CD14-positive monocyte (primary cell): Measurements from ENCODE around the gene CSRNP3. TPM values are rescaled to one million over a fixed set of nuclear protein-coding genes. Genes with fewer than 3 reads are reported as not detected.

ENCODE experiments used
- DNase-seq, 3 donors: peaks; one replicate each; pipeline ENCODE4 v3.0.0-alpha.2; 2011 to 2022
- H2AFZ ChIP-seq: 2 replicates; pipeline ENCODE4 v1.6.0; 2012; ENCODE audit warnings: mild to moderate bottlenecking, low read depth, low read length, inconsistent platforms; ENCODE audit not compliant: insufficient read depth, poor library complexity, severe bottlenecking
- H3K27ac ChIP-seq, 2 donors: 1 replicate in 1 of 2; 2 replicates in 1 of 2; pipeline ENCODE4 v1.5.1; 2012 to 2013; ENCODE audit warnings: low read length in 2 of 2, control low read depth in 1 of 2, inconsistent platforms in 1 of 2, low read depth in 1 of 2, mild to moderate bottlenecking in 1 of 2
- H3K27me3 ChIP-seq, 2 donors: one replicate each; pipeline versions ENCODE4 v1.6.0 to v1.6.1; 2011 to 2013; ENCODE audit warnings: low read length in 2 of 2; ENCODE audit not compliant: control insufficient read depth in 2 of 2, insufficient read depth in 2 of 2
- H3K36me3 ChIP-seq, 2 donors: replicated peaks in 1 of 2; 1 replicate in 1 of 2; 2 replicates in 1 of 2; pipeline versions ENCODE4 v1.5.1 to v1.6.1; 2012 to 2013; ENCODE audit warnings: low read length in 2 of 2, control low read depth in 1 of 2, inconsistent platforms in 1 of 2, mild to moderate bottlenecking in 1 of 2; ENCODE audit not compliant: insufficient read depth in 2 of 2, control insufficient read depth in 1 of 2
- H3K4me1 ChIP-seq, 2 donors: 1 replicate in 1 of 2; 2 replicates in 1 of 2; pipeline versions ENCODE4 v1.5.1 to v1.6.1; 2012 to 2013; ENCODE audit warnings: low read length in 2 of 2, control low read depth in 1 of 2, inconsistent platforms in 1 of 2, mild to moderate bottlenecking in 1 of 2, moderate library complexity in 1 of 2; ENCODE audit not compliant: insufficient read depth in 2 of 2, control insufficient read depth in 1 of 2
- H3K4me2 ChIP-seq: replicated peaks from 2 replicates; pipeline ENCODE3; 2012; ENCODE audit warnings: low read length, moderate library complexity, mild to moderate bottlenecking; ENCODE audit not compliant: poor library complexity, severe bottlenecking; ENCODE audit errors: extremely low read depth
- H3K4me3 ChIP-seq, 3 experiments: fragments of 200-600 bp in 1 of 3; sonication (generic) in 1 of 3; replicated peaks in 1 of 3; 1 replicate in 2 of 3; 2 replicates in 1 of 3; pipeline ENCODE4 v1.5.1; 2011 to 2013; ENCODE audit warnings: low read length in 3 of 3, mild to moderate bottlenecking in 3 of 3, control low read depth in 2 of 3, low read depth in 2 of 3, inconsistent platforms in 1 of 3, moderate library complexity in 1 of 3
- H3K79me2 ChIP-seq: 2 replicates; pipeline ENCODE4 v1.6.0; 2012; ENCODE audit warnings: mild to moderate bottlenecking, control low read depth, inconsistent platforms, low read length, moderate library complexity; ENCODE audit not compliant: insufficient read depth
- H3K9ac ChIP-seq: 2 replicates; pipeline ENCODE4 v1.6.0; 2017; ENCODE audit warnings: low read length, mild to moderate bottlenecking; ENCODE audit not compliant: insufficient read depth, poor library complexity, severe bottlenecking
- H3K9me3 ChIP-seq, 2 donors: replicated peaks in 1 of 2; 1 replicate in 1 of 2; 2 replicates in 1 of 2; pipeline versions ENCODE4 v1.5.1 to v1.6.1; 2012 to 2013; ENCODE audit warnings: low read length in 2 of 2, control low read depth in 1 of 2; ENCODE audit not compliant: control insufficient read depth in 1 of 2, insufficient read depth in 1 of 2
- H4K20me1 ChIP-seq: 2 replicates; pipeline ENCODE4 v1.6.0; 2012; ENCODE audit warnings: mild to moderate bottlenecking, low read length, control low read depth, moderate library complexity; ENCODE audit not compliant: insufficient read depth
- H3K27ac Mint-ChIP-seq, 7 donors: one replicate each; pipeline ENCODE4 v1.8.0; 2020; ENCODE audit warnings: mild to moderate bottlenecking in 7 of 7, mixed read lengths in 7 of 7, moderate library complexity in 6 of 7, inconsistent platforms in 2 of 7
- H3K27me3 Mint-ChIP-seq, 3 donors: one replicate each; pipeline ENCODE4 v1.8.0; 2021 to 2022; ENCODE audit warnings: low read depth in 3 of 3, mild to moderate bottlenecking in 3 of 3, mixed read lengths in 3 of 3, moderate library complexity in 3 of 3, inconsistent platforms in 1 of 3
- H3K36me3 Mint-ChIP-seq, 2 donors: one replicate each; pipeline ENCODE4 v1.8.0; 2020; ENCODE audit warnings: mixed read lengths in 2 of 2, inconsistent platforms in 1 of 2, mild to moderate bottlenecking in 1 of 2
- H3K4me1 Mint-ChIP-seq: one replicate; pipeline ENCODE4 v1.8.0; 2020; ENCODE audit warnings: mild to moderate bottlenecking, mixed read lengths
- H3K4me3 Mint-ChIP-seq, 2 donors: one replicate each; pipeline ENCODE4 v1.8.0; 2020; ENCODE audit warnings: mild to moderate bottlenecking in 2 of 2, mixed read lengths in 2 of 2, moderate library complexity in 1 of 2
- H3K9me3 Mint-ChIP-seq, 7 donors: one replicate each; pipeline ENCODE4 v1.8.0; 2020 to 2022; ENCODE audit warnings: mixed read lengths in 7 of 7, mild to moderate bottlenecking in 6 of 7, moderate library complexity in 6 of 7, inconsistent platforms in 2 of 7
- WGBS: methylation state at CpG from one replicate; pipeline ENCODE4 v1.1.5; 2013; ENCODE audit warnings: missing lambda C conversion rate; ENCODE audit not compliant: insufficient coverage; 5-methylcytosine and 5-hydroxymethylcytosine counted together
- intact Hi-C, 2 donors: fragments of 100-400 bp; cut with micrococcal nuclease; formaldehyde crosslinking; loops; one replicate each; pipeline versions ENCODE4 v1.15.0 to v1.15.1; 2023
- polyA plus RNA-seq, 3 donors: library from polyadenylated mRNA; depleted of rRNA in 1 of 3; unstranded in 2 of 3; stranded (reverse) in 1 of 3; fragments of 300-500 nt in 2 of 3; fragments of >200 nt in 1 of 3; fragmentation: Illumina TruSeq in 2 of 3; gene quantifications; 1 replicate in 2 of 3; 2 replicates in 1 of 3; pipeline ENCODE4 v1.2.3, GENCODE V29; 2012 to 2021
- TF ChIP-seq, protein P1 (sequence below): fragments of 200-600 bp; IDR thresholded peaks from one replicate; pipeline ENCODE4 v1.8.0; 2022; ENCODE audit warnings: antibody characterized with exemption, mild to moderate bottlenecking

CSRNP3 gene
- polyA plus RNA-seq, 3 donors = not detected

DNA sequence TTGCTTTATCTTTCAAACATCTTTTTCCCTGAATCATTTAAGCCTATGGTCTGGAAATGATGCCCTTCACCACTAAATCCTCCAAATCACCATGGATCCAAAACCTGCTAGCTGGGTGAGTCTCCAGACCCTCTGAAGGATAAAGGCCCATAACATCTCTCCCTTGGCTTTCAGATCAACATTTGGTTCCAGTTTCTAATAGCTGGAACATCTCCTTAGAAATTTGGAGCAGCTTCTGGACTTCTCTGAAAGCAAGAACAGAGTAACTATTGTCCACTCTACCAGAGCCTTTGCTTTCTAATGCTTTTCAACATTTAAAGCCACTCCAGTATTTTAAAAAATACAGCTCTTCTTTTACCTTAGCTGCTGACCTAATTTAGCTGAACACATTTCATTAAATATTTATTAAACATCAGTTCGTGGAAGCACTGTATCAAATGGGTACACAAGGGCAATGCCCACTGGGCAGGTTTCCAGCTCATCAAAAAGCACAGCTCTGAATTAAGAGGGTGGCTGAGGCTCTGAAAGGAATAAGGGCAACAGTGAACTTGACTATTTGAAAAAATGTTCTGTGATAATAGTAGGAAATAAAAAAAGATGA is 249.2 kb downstream of the CSRNP3 start:
- Mint-ChIP-seq H3K27me3 (peaks cover 0 to 3% (median under 1%) of the 10 kb centered on the region in 3 donors), H3K4me1 (no peaks in the 10 kb centered on the region), H3K4me3 (no peak overlapping the region), H3K9me3 (peaks cover 1 to 8% (median 6%) of the 10 kb centered on the region in 7 donors), H3K36me3 (no peaks in the 10 kb centered on the region), H3K27ac (no peak overlapping the region)
- WGBS = 100% methylated on average over 1 of the region's 1 CpG
- Histone ChIP-seq H3K27ac (no peak overlapping the region), H3K36me3 (no peaks in the 10 kb centered on the region), H4K20me1 (no peaks in the 10 kb centered on the region), H3K4me3 (no peak overlapping the region), H3K9me3 (no peaks in the 10 kb centered on the region), H3K4me1 (no peaks in the 10 kb centered on the region), H3K4me2 (no peak overlapping the region), H3K79me2 (no peaks in the 10 kb centered on the region), H2AFZ (no peak overlapping the region), H3K27me3 (no peaks in the 10 kb centered on the region), H3K9ac (no peak overlapping the region)
- DNase-seq = no peak
- intact Hi-C loops = no loop called here
- TF ChIP-seq, protein P1, sequence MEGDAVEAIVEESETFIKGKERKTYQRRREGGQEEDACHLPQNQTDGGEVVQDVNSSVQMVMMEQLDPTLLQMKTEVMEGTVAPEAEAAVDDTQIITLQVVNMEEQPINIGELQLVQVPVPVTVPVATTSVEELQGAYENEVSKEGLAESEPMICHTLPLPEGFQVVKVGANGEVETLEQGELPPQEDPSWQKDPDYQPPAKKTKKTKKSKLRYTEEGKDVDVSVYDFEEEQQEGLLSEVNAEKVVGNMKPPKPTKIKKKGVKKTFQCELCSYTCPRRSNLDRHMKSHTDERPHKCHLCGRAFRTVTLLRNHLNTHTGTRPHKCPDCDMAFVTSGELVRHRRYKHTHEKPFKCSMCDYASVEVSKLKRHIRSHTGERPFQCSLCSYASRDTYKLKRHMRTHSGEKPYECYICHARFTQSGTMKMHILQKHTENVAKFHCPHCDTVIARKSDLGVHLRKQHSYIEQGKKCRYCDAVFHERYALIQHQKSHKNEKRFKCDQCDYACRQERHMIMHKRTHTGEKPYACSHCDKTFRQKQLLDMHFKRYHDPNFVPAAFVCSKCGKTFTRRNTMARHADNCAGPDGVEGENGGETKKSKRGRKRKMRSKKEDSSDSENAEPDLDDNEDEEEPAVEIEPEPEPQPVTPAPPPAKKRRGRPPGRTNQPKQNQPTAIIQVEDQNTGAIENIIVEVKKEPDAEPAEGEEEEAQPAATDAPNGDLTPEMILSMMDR = no peak

- no peak overlapping the region for H3K9ac ChIP-seq
- DNase-seq = no peak
- no peak overlapping the region for H3K4me3 Mint-ChIP-seq
- H3K27me3 Mint-ChIP-seq = peaks cover 0 to 5% (median 2%) of the 10 kb centered on the region in 3 donors
- no peak overlapping the region for H3K4me2 ChIP-seq
- no peaks in the 10 kb centered on the region for H3K27me3 ChIP-seq
- peaks cover 2 to 10% (median 6%) of the 10 kb centered on the region in 7 donors for H3K9me3 Mint-ChIP-seq
- H2AFZ ChIP-seq = no peak overlapping the region
- intact Hi-C loops = no loop called here
- H3K4me1 ChIP-seq = no peaks in the 10 kb centered on the region
- H3K4me3 ChIP-seq = no peak overlapping the region
- no peaks in the 10 kb centered on the region for H3K9me3 ChIP-seq
- no peaks in the 10 kb centered on the region for H3K36me3 Mint-ChIP-seq
- TF ChIP-seq, protein P1 = no peak
- H3K4me1 Mint-ChIP-seq = no peaks in the 10 kb centered on the region
- no peak overlapping the region for H3K27ac ChIP-seq
- no peak overlapping the region for H3K27ac Mint-ChIP-seq
- H3K79me2 ChIP-seq = no peaks in the 10 kb centered on the region
- no peaks in the 10 kb centered on the region for H4K20me1 ChIP-seq
- H3K36me3 ChIP-seq = no peaks in the 10 kb centered on the region
Observed at GRCh38 chr2:165720511-165720910, 251.0 kb downstream of the CSRNP3 start.
